ENCODE results near the gene CTRL.

DNA sequence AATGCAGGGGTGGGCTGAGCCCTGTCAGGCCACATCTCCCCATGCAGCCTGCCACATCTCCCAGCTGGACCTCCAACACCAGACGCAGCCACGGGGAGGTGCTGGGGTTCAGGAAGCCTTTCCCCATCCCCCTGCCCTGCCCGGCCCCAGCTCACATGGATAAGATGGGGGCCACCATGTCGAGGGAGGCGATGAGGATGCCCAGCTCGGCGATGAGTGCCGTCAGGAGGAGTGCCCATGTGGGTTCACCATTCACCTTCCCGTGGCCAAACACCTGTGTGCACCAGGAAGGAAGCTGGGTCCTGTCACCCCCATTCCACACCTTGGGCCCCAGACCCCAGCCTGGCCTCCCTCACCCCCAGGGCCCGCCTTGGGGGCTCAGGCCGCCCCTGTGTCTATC is 18.0 kb upstream of the CTRL start:
- TF ChIP-seq, protein P1, sequence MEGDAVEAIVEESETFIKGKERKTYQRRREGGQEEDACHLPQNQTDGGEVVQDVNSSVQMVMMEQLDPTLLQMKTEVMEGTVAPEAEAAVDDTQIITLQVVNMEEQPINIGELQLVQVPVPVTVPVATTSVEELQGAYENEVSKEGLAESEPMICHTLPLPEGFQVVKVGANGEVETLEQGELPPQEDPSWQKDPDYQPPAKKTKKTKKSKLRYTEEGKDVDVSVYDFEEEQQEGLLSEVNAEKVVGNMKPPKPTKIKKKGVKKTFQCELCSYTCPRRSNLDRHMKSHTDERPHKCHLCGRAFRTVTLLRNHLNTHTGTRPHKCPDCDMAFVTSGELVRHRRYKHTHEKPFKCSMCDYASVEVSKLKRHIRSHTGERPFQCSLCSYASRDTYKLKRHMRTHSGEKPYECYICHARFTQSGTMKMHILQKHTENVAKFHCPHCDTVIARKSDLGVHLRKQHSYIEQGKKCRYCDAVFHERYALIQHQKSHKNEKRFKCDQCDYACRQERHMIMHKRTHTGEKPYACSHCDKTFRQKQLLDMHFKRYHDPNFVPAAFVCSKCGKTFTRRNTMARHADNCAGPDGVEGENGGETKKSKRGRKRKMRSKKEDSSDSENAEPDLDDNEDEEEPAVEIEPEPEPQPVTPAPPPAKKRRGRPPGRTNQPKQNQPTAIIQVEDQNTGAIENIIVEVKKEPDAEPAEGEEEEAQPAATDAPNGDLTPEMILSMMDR (conservative IDR thresholded peaks at IDR 0.05; ENCODE audit: low read length) = 0 out of 2 replicates have a peak, but pooled peaks have one; percentile 10
- no peak for TF ChIP-seq EZH2phosphoT487 (IDR thresholded peaks at IDR 0.05; ENCODE audit: borderline replicate concordance, low read depth, low read length)
